PFSK-1 (cell line): Measurements from ENCODE around the gene PITPNM2.

Source experiments
- FOXP2 ChIP-seq: optimal IDR thresholded peaks from 2 replicates; pipeline ENCODE3; 2011; ENCODE audit warnings: borderline replicate concordance, control low read depth, inconsistent platforms; ENCODE audit not compliant: insufficient read depth; ENCODE audit errors: extremely low read length, extremely low read depth
- POLR2AphosphoS5 ChIP-seq: IDR thresholded peaks from 2 replicates; pipeline ENCODE4 v1.6.1; 2012; ENCODE audit warnings: low read depth, mild to moderate bottlenecking, control low read depth, low read length, moderate library complexity
- REST ChIP-seq, 2 experiments: IDR thresholded peaks; 2 replicates each; pipeline versions ENCODE4 v1.6.1 to v1.8.0; 2011 to 2012; ENCODE audit warnings: low read depth in 2 of 2, low read length in 2 of 2, control low read depth in 1 of 2, inconsistent platforms in 1 of 2, mild to moderate bottlenecking in 1 of 2, moderate library complexity in 1 of 2; ENCODE audit not compliant: insufficient read depth in 1 of 2
- SIN3A ChIP-seq: IDR thresholded peaks from 2 replicates; pipeline ENCODE4 v1.6.1; 2012; ENCODE audit warnings: mild to moderate bottlenecking, low read length, moderate library complexity, borderline replicate concordance; ENCODE audit not compliant: insufficient read depth
- TAF1 ChIP-seq: IDR thresholded peaks from 2 replicates; pipeline ENCODE4 v1.6.1; 2012; ENCODE audit warnings: low read length, control low read depth, borderline replicate concordance; ENCODE audit not compliant: insufficient read depth

The PITPNM2 gene

GRCh38 chr12:123134826-123135225, 16.1 kb downstream of the PITPNM2 start:
- TF ChIP-seq POLR2AphosphoS5 (no peak), SIN3A (no peak), REST (IDR thresholded peaks at IDR 0.05; ENCODE audit: insufficient read depth in 1 of 2, low read depth in 2 of 2, low read length in 2 of 2) (no peak), FOXP2 (no peak), TAF1 (no peak)

- TF ChIP-seq REST (IDR thresholded peaks at IDR 0.05; ENCODE audit: insufficient read depth in 1 of 2, low read depth in 2 of 2, low read length in 2 of 2) = no peak
- no peak for TF ChIP-seq FOXP2
- TF ChIP-seq TAF1 = no peak
- no peak for TF ChIP-seq SIN3A
- no peak for TF ChIP-seq POLR2AphosphoS5
Observed at GRCh38 chr12:123134271-123134671, 16.6 kb downstream of the PITPNM2 start.

GRCh38 chr12:123133701-123134100, 17.2 kb downstream of the PITPNM2 start:
- TF ChIP-seq FOXP2 = no peak
- no peak for TF ChIP-seq TAF1
- TF ChIP-seq SIN3A = no peak
- TF ChIP-seq POLR2AphosphoS5 = no peak
- no peak for TF ChIP-seq REST (IDR thresholded peaks at IDR 0.05; ENCODE audit: insufficient read depth in 1 of 2, low read depth in 2 of 2, low read length in 2 of 2)

GRCh38 chr12:123132951-123133619, 17.8 kb downstream of the PITPNM2 start:
- TF ChIP-seq SIN3A = no peak
- TF ChIP-seq REST (IDR thresholded peaks at IDR 0.05; ENCODE audit: insufficient read depth in 1 of 2, low read depth in 2 of 2, low read length in 2 of 2) = no peak
- TF ChIP-seq TAF1 = no peak
- TF ChIP-seq FOXP2 = no peak
- no peak for TF ChIP-seq POLR2AphosphoS5

GRCh38 chr12:123131879-123132402, 18.9 kb downstream of the PITPNM2 start:
- TF ChIP-seq SIN3A (no peak), FOXP2 (no peak), POLR2AphosphoS5 (no peak), REST (IDR thresholded peaks at IDR 0.05; ENCODE audit: insufficient read depth in 1 of 2, low read depth in 2 of 2, low read length in 2 of 2) (no peak), TAF1 (no peak)
